Nephron progenitor cell (in vitro differentiated cells): ENCODE measurements around the gene LDLRAD2.

ENCODE experiments used
- DNase-seq: peaks from one replicate; pipeline ENCODE4 v3.0.0; 2021
- H3K27ac Mint-ChIP-seq: 2 replicates; pipeline ENCODE4 v1.8.0; 2021; ENCODE audit warnings: mild to moderate bottlenecking, moderate library complexity, mixed read lengths
- H3K27me3 Mint-ChIP-seq: 2 replicates; pipeline ENCODE4 v1.8.0; 2021; ENCODE audit warnings: mild to moderate bottlenecking, low read depth, mixed read lengths; ENCODE audit not compliant: poor library complexity
- H3K36me3 Mint-ChIP-seq: 2 replicates; pipeline ENCODE4 v1.8.0; 2021; ENCODE audit warnings: low read depth, mixed read lengths
- H3K4me1 Mint-ChIP-seq: 2 replicates; pipeline ENCODE4 v1.8.0; 2021; ENCODE audit warnings: mixed read lengths
- H3K4me3 Mint-ChIP-seq: 2 replicates; pipeline ENCODE4 v1.8.0; 2021; ENCODE audit warnings: mild to moderate bottlenecking, moderate library complexity, mixed read lengths
- H3K9me3 Mint-ChIP-seq: 2 replicates; pipeline ENCODE4 v1.8.0; 2021; ENCODE audit warnings: mild to moderate bottlenecking, moderate library complexity, mixed read lengths
- CTCF ChIP-seq: fragments of 200-600 bp; sonication (generic); IDR thresholded peaks from 2 replicates; pipeline ENCODE4 v1.5.0; 2021; ENCODE audit warnings: antibody characterized with exemption

The LDLRAD2 gene

GRCh38 chr1:21831454-21831970, 19.4 kb downstream of the LDLRAD2 start:
- no peaks in the 10 kb centered on the region for H3K4me1 Mint-ChIP-seq
- TF ChIP-seq CTCF = no peak
- H3K4me3 Mint-ChIP-seq = no peak overlapping the region
- no peak overlapping the region for H3K27ac Mint-ChIP-seq
- H3K27me3 Mint-ChIP-seq = peaks cover 2% of the 10 kb centered on the region
- H3K36me3 Mint-ChIP-seq = peaks cover 49% of the 10 kb centered on the region
- DNase-seq = no peak
- H3K9me3 Mint-ChIP-seq = peaks cover 24% of the 10 kb centered on the region

GRCh38 chr1:21833392-21833976, 21.4 kb downstream of the LDLRAD2 start:
- DNase-seq = no peak
- Mint-ChIP-seq H3K4me3 (no peak overlapping the region), H3K27ac (no peak overlapping the region), H3K27me3 (peaks cover 2% of the 10 kb centered on the region), H3K9me3 (peaks cover 24% of the 10 kb centered on the region), H3K4me1 (no peaks in the 10 kb centered on the region), H3K36me3 (peaks cover 51% of the 10 kb centered on the region)
- TF ChIP-seq CTCF = no peak

GRCh38 chr1:21834094-21834493, 22.0 kb downstream of the LDLRAD2 start:
- H3K36me3 Mint-ChIP-seq = peaks cover 52% of the 10 kb centered on the region
- no peaks in the 10 kb centered on the region for H3K4me1 Mint-ChIP-seq
- H3K9me3 Mint-ChIP-seq = peaks cover 24% of the 10 kb centered on the region
- H3K27me3 Mint-ChIP-seq = peaks cover 2% of the 10 kb centered on the region
- DNase-seq = no peak
- H3K4me3 Mint-ChIP-seq = no peak overlapping the region
- H3K27ac Mint-ChIP-seq = peak overlapping the region; percentile 36
- no peak for TF ChIP-seq CTCF

GRCh38 chr1:21834666-21835065, 22.6 kb downstream of the LDLRAD2 start:
- H3K36me3 Mint-ChIP-seq = peaks cover 52% of the 10 kb centered on the region
- H3K27ac Mint-ChIP-seq = no peak overlapping the region
- TF ChIP-seq CTCF = no peak
- H3K9me3 Mint-ChIP-seq = peaks cover 24% of the 10 kb centered on the region
- no peaks in the 10 kb centered on the region for H3K4me1 Mint-ChIP-seq
- peaks cover 2% of the 10 kb centered on the region for H3K27me3 Mint-ChIP-seq
- DNase-seq = no peak
- H3K4me3 Mint-ChIP-seq = no peak overlapping the region

GRCh38 chr1:21836010-21836409, 23.9 kb downstream of the LDLRAD2 start:
- Mint-ChIP-seq H3K4me3 (no peak overlapping the region), H3K9me3 (peaks cover 24% of the 10 kb centered on the region), H3K4me1 (no peaks in the 10 kb centered on the region), H3K36me3 (peaks cover 52% of the 10 kb centered on the region), H3K27me3 (peaks cover 2% of the 10 kb centered on the region), H3K27ac (no peak overlapping the region)
- no peak for DNase-seq
- TF ChIP-seq CTCF = no peak

- Mint-ChIP-seq H3K36me3 (peaks cover 52% of the 10 kb centered on the region), H3K4me3 (no peak overlapping the region), H3K27ac (no peak overlapping the region), H3K27me3 (peaks cover 2% of the 10 kb centered on the region), H3K9me3 (peaks cover 24% of the 10 kb centered on the region), H3K4me1 (no peaks in the 10 kb centered on the region)
- no peak for TF ChIP-seq CTCF
- no peak for DNase-seq
Observed at GRCh38 chr1:21836729-21837128, 24.7 kb downstream of the LDLRAD2 start.
